Measurements from ENCODE around the gene EMILIN2. TPM values are rescaled to one million over a fixed set of nuclear protein-coding genes. Genes with fewer than 3 reads are reported as not detected.

Gene EMILIN2
- total and polyA plus RNA-seq, 2 of the 8 experiments (the other 6 are each of a cell fraction or from before 2014, with no cell fraction given), result 6.0 to 7.5 TPM

DNA sequence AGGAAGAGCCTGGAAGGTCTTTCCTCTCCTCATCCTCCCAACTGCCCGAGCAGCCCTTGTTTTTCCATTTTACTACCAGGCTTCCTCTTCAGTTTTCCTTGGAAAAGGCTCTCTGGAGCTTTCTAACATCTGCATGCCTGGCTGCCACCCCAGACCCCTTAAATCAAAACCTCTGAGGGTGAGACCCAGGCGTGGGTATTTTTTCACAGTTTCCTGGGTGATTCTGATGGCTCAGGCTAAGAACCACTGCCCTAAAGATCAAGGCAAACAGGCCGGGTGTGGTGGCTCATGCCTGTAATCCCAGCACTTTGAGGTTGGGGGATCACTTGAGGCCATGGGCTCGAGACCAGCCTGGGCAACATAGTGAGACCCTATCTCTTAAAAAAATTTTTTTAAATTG is 35.4 kb downstream of the EMILIN2 start:
- H3K27ac ChIP-seq (ENCODE audit: low read depth, low read length), result no peak overlapping the region
- no peaks in the 10 kb centered on the region for H4K20me1 ChIP-seq (replicated peaks in 1 of 2; ENCODE audit: control insufficient read depth in 1 of 2, insufficient read depth in 2 of 2, low read length in 2 of 2)
- no peak overlapping the region for H3K23ac ChIP-seq (ENCODE audit: insufficient read length)
- no peak overlapping the region for H4K5ac ChIP-seq (ENCODE audit: insufficient read length, low read depth, low read length)
- WGBS, 2 experiments (ENCODE audit: extremely low coverage in 1 of 2, insufficient coverage in 1 of 2, insufficient read length in 1 of 2, insufficient replicate concordance in 2 of 2, low coverage in 1 of 2, low lambda C conversion rate in 2 of 2, missing lambda C conversion rate in 1 of 2), result 95% methylated on average over 4 of the region's 4 CpGs; no CpG with 5 or more reads in 1 of the 2 experiments
- H3K9me3 ChIP-seq (ENCODE audit: insufficient read depth in 2 of 2, low read depth in 1 of 2, low read length in 1 of 2), result no peaks in the 10 kb centered on the region
- H3K4me3 ChIP-seq (ENCODE audit: extremely low read depth in 1 of 4, insufficient read depth in 2 of 4, low read depth in 3 of 4, low read length in 4 of 4), result no peak overlapping the region
- ChIA-PET POLR2A (ENCODE audit: partially characterized antibody) (no interaction called here), CTCF (ENCODE audit: partially characterized antibody) (no interaction called here)
- H3K79me1 ChIP-seq (ENCODE audit: low read depth, low read length), result no peaks in the 10 kb centered on the region
- DNase-seq (ENCODE audit: low read depth in 1 of 2, low spot score in 2 of 2), result no peak
- no peak overlapping the region for H4K8ac ChIP-seq (ENCODE audit: extremely low read depth, insufficient read depth, low read length)
- H3K79me2 ChIP-seq (ENCODE audit: control insufficient read depth in 1 of 2, insufficient read depth in 2 of 2, low read length in 2 of 2), result no peaks in the 10 kb centered on the region
- no peak overlapping the region for H2BK120ac ChIP-seq (replicated peaks; ENCODE audit: low read depth, low read length)
- no peak overlapping the region for H3K4ac ChIP-seq (replicated peaks; ENCODE audit: insufficient read length, low read depth, low read length)
- no peak overlapping the region for H4K91ac ChIP-seq (replicated peaks; ENCODE audit: insufficient read length, low read length)
- H3K4me2 ChIP-seq (ENCODE audit: insufficient read depth in 1 of 2, low read depth in 2 of 2, low read length in 2 of 2), result no peak overlapping the region
- no peaks in the 10 kb centered on the region for H3K36me3 ChIP-seq (ENCODE audit: control insufficient read depth in 2 of 4, insufficient read depth in 4 of 4, low read length in 3 of 4)
- no peaks in the 10 kb centered on the region for H3K4me1 ChIP-seq (replicated peaks in 1 of 4; ENCODE audit: control insufficient read depth in 3 of 4, insufficient read depth in 4 of 4, low read length in 3 of 4)
- no peak overlapping the region for H3K18ac ChIP-seq (ENCODE audit: extremely low read depth, low read length)
- H2AK5ac ChIP-seq (ENCODE audit: low read depth, low read length), result no peak overlapping the region
- H3K14ac ChIP-seq (ENCODE audit: insufficient read length), result no peak overlapping the region
- H2AFZ ChIP-seq (ENCODE audit: low read length), result no peak overlapping the region
- no peak overlapping the region for H3K9ac ChIP-seq (replicated peaks in 1 of 4; ENCODE audit: extremely low read depth in 1 of 4, low read depth in 3 of 4, low read length in 3 of 4)
- no peak overlapping the region for H2BK5ac ChIP-seq (ENCODE audit: low read depth, low read length)
- H3K56ac ChIP-seq (replicated peaks; ENCODE audit: insufficient read length, low read depth, low read length), result no peak overlapping the region
- FAIRE-seq, result no peak
- no peak overlapping the region for H2BK12ac ChIP-seq (ENCODE audit: low read depth, low read length)
- no peak overlapping the region for H2BK15ac ChIP-seq (ENCODE audit: low read length)
- no peaks in the 10 kb centered on the region for H3K27me3 ChIP-seq (replicated peaks in 1 of 4; ENCODE audit: control insufficient read depth in 3 of 4, extremely low read depth in 1 of 4, insufficient read depth in 3 of 4, low read length in 3 of 4)
- no peak for TF ChIP-seq HDAC2 (IDR thresholded peaks at IDR 0.05; ENCODE audit: borderline replicate concordance in 1 of 2, low read depth in 2 of 2, low read length in 2 of 2)
- TF ChIP-seq, protein P1, sequence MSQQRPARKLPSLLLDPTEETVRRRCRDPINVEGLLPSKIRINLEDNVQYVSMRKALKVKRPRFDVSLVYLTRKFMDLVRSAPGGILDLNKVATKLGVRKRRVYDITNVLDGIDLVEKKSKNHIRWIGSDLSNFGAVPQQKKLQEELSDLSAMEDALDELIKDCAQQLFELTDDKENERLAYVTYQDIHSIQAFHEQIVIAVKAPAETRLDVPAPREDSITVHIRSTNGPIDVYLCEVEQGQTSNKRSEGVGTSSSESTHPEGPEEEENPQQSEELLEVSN (IDR thresholded peaks at IDR 0.05), result no peak
- no peak for TF ChIP-seq POLR2A (IDR thresholded peaks at IDR 0.05; ENCODE audit: control extremely low read depth in 1 of 2, low read depth in 2 of 2, low read length in 2 of 2)
- no peak for TF ChIP-seq SRF (IDR thresholded peaks at IDR 0.05; ENCODE audit: low read depth, low read length)
- no peak for TF ChIP-seq TEAD4 (IDR thresholded peaks at IDR 0.05; ENCODE audit: low read depth, low read length)
- no peak for TF ChIP-seq EP300 (IDR thresholded peaks at IDR 0.05; ENCODE audit: borderline replicate concordance in 1 of 2, low read depth in 2 of 2, low read length in 2 of 2)
- TF ChIP-seq TBP (IDR thresholded peaks at IDR 0.05; ENCODE audit: low read depth, low read length), result no peak
- H2BK20ac ChIP-seq (ENCODE audit: low read length), result no peak overlapping the region
- no peaks in the 10 kb centered on the region for H3K23me2 ChIP-seq (ENCODE audit: low read depth, low read length)
